ENCODE results near the gene TBC1D1. TPM values are rescaled to one million over a fixed set of nuclear protein-coding genes. Genes with fewer than 3 reads are reported as not detected.
A peak's percentile ranks its signal among the peaks of the same experiment; 100 is the strongest.

The TBC1D1 gene
- total RNA-seq, 1 donor from 2014 or later, result 107 TPM

DNA sequence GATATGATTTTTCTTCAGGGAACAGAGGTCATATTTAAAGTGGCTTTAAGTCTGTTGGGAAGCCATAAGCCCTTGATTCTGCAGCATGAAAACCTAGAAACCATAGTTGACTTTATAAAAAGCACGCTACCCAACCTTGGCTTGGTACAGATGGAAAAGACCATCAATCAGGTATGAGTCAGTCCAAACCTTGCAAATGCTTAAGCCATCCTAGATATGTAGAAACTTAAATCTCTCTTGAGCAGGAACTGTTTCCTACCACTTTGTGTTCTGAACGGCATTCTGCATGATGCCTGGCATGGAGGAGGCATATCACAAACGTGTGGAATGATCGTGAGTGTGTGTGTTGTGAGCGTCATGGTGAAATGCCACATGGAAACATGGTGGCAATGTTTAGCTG, 234.1 kb downstream of the TBC1D1 start:
- DNase-seq (ENCODE audit: low read depth in 2 of 2), result no peak

DNA sequence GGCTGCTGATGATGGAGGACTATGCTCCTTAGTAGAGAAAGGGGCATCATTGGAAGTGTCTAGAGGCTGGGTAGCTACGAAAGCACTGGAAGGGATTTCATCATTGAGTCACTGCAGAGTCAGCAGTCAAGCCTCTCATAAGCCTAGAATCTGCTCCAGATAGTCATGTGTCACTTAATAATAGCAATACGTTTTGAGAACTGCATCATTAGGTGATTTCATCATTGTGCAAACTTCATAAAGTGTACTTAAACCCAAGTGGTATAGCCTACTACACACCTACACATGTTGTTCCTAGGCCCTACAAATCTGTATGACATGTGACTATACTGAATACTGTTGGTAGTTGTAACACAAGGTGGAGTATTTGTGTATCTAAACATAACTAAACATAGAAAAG, 234.9 kb downstream of the TBC1D1 start:
- no peak for DNase-seq (ENCODE audit: low read depth in 2 of 2)

DNA sequence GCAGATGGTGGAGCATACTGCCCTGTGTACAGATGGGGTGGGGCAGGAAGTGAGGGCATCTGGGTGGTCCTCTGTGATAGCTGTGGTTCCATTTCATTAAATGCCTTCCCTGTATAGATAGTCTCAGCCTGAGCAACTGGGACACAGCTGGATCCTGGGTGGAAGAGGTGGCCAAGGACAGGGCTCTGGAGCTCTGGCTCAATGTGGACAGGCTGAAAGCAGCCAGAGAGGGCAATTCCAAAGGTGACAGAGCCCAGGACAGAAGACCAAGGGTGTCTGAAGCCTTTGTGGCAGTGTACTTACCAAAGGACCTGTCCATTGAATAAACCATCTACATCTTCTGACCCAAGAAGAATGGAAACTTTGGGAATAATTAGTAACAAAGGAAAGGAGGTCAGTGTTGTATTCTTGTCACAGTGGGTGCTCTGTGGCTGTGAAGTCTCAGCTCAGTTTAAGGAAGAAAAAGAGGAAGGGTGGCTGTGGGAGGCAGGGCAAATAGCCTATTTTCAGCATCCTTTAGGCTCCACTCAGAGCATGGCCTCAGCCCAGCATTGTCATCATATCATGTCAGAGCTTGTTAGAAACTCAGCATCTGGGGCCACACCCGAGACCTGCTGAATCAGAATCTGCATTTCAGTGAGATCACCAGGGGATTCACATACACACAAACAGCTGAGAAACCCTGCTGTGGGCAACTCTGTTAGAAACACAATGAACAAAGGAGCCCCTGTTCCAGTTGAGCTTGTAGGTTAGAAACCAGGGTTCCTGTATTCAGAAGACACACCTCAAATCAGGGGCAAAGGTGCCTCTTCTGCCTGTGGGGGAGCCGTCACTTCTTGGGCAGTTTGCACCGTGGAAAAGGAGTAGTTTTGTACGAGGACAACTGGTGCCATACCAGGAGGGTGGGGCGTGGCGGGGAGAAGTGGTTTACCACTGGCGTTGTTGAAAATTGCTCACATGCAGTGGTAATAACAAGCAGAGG, 237.9 kb downstream of the TBC1D1 start:
- peak in 1 of 2 donors; percentile 40 for DNase-seq (ENCODE audit: low read depth in 2 of 2)

DNA sequence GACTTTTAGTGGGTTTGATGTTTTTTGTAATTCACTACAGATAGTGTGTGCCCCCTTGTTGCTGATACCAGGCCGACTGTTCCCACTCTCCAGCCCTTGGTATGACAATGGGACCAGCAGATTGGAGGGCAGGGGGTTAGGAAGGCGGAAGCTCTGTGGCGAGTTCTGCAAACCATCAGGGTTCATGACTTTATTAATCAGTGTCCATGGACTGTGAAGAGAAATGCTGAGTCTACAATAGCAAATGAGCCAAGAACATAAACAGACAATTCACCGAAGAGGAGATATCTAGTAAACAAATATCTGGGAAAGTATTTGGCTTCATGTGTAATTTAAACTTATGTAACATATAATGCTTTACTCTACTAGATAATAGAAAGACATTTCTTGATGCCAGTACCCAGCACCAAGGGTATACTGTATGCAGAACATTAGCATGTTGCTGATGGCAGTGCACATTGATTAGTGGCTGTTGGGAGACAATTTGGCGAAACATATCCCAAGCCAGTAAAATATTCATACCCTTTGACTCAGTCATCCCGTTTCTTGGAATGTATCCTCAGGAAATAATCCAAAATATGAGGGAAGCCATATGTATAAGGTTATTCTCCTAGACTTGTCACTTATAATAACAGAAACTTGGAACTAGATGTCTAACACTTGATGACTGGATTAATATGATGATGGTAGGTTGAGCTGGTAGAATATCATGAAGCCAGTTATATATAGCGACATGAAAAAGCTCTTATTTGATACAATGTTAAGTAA, 238.8 kb downstream of the TBC1D1 start:
- no peak for DNase-seq (ENCODE audit: low read depth in 2 of 2)

DNA sequence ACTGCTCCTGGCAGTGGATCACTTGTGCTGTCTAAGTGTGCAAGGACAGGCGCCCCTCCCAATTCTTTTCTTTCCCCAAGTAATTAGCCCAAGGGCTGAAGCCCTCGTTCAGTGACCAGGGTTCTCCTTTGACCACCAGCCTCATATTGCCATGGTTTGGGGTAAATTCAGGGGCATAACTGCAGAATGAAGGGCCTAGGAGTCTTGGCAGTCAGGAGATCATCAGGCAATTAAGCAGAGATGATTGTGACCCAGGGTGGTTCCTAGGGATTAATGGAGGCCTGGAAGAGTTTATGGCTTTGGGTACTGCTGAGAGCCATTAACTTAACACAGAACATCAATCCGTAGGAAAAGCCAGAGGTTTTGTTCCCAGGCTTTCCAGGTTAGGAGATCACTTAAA, 240.0 kb downstream of the TBC1D1 start:
- no peak for DNase-seq (ENCODE audit: low read depth in 2 of 2)

DNA sequence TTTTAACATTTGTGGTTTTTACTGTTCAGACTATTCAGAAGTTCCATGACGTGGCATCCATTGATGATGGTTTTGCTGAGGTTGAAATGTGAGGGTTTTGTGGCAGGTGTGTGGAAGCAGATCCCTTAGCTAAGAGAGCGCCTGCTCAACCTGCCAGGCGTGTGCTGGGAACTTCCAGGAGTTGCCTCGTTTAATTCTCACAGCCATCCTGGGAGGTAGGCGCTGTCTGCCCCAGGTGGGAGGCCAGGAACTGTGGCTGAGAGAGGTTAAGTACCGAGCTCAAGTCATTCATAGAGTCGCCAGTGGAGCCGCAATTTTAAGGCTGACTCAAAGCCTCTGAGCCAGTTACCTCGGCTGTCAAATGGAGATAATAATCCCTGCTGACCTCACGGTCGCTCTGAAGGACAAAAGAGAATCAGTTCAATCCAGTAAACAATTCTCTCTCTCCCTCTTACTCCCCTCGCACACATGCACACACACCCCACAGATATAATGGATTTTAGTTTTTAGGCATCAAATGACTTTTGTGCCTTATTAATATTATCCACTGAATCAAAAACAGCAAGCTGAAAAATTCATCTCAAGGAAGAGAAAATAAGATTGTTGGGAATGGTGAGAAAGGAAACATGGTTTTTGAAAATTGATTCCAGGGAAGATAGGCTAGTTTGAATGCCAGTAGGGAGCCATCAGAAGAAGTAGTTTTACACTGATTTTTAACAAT, 240.6 kb downstream of the TBC1D1 start:
- DNase-seq (ENCODE audit: low read depth in 2 of 2), result peak in 1 of 2 donors; percentile 25

DNA sequence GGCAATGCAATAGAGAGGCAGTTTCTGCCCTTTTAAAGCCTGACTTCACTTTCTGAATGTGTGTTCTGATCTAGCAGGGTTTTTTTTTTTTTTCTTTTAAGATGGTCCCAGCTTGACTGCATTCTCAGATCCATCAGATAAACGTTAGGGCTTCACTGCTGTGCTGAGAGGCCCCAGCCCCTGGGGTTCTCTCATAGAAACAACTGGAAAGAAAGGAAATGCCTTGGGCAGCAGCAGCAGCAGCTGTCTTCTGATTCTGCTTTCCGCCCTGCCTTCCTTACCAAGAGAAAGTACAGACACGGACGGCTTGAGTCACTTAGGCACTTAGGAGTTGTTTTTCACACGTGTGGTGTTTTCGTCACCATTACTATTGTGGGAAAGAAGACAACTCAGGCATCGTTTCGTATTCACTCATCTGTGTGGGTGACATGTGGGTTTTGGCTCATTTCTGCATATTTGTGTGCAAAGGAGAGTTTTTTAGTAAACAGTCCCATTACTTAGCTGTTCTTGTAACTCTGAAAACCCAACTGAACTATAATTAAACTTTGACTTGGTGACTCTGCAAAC, 241.3 kb downstream of the TBC1D1 start:
- peak in 1 of 2 donors; percentile 99 for DNase-seq (ENCODE audit: low read depth in 2 of 2)

DNA sequence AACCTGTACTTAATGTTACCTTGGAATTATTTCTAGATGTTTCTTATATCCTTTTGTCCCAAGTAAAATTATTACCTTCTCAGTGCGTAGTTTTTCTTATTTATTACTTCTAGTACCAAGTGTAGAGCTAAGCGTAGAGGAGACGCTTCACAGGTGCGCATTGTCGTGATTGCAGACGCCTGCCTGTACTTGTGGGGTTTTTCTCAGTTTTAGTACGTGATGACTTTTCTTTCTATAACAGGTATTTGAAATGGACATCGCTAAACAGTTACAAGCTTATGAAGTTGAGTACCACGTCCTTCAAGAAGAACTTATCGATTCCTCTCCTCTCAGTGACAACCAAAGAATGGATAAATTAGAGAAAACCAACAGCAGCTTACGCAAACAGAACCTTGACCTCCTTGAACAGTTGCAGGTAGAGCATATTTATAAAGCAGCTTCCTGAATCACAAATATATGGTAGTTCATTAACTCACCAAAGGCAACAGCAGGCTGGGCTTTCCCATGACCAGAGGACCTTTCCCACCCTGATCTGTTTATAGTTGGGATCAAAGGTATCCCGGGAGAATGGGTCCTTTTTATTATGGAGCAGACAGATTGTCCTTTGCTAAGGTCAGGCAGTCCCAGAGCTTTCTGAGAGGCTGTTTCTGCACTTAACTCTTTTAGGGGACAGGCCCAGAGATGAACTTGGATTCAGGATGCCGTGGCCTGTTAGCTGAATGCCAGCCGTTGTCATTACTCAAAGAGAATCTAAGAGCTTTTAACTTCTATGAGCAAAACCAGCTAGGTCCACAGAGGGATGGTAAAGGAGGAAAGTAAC, 242.2 kb downstream of the TBC1D1 start:
- DNase-seq (ENCODE audit: low read depth in 2 of 2), result no peak

DNA sequence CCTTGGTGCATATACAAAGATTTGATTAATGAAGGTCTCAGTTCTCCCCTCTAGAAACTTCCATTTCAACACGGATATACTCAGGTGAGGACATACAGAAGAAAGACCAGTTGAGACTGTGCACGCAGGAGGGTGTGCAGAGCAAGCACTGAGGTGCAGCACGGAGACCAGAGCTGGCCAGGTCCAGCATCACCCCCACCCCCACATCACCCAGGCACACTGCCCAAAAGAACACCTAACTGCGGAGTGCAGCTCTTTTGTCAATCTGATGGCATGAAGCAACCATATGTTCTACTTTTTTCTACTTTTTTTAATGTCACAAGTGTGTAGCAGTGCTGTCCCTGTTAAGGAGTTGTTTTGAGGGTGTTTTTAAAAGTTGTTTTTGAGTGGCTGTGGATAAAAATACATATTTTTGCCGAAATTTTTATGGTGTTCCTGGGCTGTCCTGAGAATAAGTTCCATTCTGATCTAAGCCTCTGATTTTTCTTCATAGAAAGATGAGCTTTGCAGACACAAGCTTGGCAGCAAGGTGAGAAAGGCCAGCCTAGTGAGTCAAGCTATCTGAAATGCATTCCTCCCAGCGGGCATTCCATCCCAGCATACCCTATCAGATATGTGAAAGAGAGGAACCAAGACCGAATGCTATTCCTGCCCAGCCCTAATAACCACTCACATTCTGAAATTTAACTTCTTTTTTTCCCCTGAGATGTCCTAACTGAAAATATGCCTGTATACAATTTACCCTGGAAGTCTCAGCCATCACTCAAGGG, 243.0 kb downstream of the TBC1D1 start:
- DNase-seq (ENCODE audit: low read depth in 2 of 2), result no peak

DNA sequence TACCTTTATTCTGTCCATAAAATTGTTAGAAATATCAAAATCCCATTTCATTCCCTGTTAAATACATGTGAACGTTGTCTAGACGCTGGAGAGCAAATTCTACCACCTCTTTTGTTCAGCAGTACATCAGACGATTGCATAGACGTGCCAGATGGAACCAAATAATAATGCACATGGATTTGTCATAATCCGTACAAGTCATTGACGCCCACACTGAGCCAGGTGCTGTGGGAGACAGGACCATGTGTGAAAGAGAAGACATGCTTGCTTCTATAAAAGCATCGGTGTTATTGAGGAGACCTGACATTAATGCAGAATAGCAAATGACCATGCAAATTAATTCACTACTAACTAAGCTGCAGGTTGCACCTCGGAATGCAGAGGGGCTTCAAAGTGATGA, 244.3 kb downstream of the TBC1D1 start:
- no peak for DNase-seq (ENCODE audit: low read depth in 2 of 2)

DNA sequence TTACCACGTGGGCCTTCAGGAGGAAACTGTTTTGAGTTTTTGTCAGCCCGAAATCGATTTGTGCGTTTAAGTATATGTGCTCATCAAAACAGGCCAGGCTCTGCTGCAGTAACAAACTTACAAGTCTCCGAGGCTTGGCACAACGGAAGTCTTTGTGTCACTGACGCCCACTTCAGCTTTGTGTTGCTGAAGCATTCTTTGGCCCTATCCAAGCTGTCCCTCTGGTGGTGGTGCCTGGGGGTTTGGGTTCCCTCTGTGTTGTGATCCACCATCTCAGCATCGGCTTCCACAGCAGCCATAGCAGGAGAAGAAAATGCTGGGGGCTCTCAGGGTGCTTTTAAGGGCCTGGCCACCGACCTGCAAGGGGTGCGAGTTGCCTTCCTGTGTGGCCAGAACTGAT, 245.7 kb downstream of the TBC1D1 start:
- DNase-seq (ENCODE audit: low read depth in 2 of 2), result no peak

DNA sequence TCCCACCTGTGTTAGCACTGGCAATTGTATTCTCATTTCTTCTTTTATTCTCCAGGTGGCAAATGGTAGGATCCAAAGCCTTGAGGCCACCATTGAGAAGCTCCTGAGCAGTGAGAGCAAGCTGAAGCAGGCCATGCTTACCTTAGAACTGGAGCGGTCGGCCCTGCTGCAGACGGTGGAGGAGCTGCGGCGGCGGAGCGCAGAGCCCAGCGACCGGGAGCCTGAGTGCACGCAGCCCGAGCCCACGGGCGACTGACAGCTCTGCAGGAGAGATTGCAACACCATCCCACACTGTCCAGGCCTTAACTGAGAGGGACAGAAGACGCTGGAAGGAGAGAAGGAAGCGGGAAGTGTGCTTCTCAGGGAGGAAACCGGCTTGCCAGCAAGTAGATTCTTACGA, 246.2 kb downstream of the TBC1D1 start:
- DNase-seq (ENCODE audit: low read depth in 2 of 2), result no peak

DNA sequence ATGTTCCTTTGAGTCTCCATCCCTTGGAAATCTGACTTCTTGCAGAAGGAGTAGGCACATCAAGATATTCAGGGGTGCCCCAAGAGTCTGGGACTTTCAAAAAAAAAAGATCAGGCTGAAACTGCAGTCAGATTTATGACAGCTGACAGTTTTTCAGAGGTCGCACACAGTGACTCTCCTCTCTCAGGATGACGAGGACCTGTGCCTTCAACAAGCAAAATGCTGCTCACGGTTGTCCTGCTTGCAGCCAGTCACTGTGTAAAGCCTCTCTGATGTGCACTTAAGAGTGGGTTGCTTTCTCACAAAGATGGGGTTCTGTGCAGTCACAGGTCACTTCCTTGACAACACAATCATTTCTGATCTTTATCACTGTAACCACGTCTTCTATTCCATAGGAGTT, 247.5 kb downstream of the TBC1D1 start:
- no peak for DNase-seq (ENCODE audit: low read depth in 2 of 2)

DNA sequence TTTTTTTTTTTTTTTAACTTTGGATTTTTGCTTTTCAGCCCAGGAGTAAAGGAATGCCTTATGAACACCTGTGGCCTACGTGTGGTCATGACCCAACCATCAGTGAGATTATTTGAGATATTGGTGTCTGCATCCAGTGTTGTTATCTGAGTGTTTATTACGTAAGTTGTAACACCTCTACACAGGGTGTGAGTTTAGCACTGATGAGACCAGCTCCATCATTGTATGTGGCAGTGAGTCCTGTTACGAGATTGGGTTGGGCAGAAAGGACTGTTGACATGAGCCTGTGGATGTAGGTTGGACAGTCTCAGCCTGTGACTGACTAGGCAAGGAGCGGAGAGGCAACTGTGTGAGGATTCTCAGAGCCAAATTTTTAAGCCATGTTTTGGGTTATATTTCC, 248.3 kb downstream of the TBC1D1 start:
- no peak for DNase-seq (ENCODE audit: low read depth in 2 of 2)

DNA sequence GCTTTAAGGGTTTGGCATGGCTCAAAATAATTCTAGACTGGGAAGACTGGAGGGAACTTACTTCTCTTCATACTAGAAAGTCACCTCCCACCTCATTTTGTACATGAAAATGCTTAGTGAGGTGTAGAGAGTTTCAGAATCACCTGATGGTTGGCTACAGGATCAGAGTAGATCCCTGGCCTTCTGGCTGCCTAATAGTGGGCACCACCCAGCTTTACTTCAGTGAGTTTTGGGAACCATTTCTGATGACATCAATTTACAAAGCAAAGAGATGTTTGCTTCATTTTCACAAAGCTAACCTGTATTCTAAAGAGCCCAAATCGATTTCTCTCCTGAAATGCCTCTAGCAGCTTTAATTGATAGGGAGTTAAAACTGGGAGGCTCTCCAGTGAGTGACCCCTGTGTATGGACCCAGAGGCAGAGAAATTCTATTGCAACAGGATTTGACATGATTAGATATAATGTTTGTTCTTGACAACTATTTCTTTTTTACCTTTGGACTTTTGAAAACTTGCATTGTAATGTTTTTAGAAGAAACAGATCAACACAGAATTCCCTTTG, 249.8 kb downstream of the TBC1D1 start:
- DNase-seq (ENCODE audit: low read depth in 2 of 2), result no peak

DNA sequence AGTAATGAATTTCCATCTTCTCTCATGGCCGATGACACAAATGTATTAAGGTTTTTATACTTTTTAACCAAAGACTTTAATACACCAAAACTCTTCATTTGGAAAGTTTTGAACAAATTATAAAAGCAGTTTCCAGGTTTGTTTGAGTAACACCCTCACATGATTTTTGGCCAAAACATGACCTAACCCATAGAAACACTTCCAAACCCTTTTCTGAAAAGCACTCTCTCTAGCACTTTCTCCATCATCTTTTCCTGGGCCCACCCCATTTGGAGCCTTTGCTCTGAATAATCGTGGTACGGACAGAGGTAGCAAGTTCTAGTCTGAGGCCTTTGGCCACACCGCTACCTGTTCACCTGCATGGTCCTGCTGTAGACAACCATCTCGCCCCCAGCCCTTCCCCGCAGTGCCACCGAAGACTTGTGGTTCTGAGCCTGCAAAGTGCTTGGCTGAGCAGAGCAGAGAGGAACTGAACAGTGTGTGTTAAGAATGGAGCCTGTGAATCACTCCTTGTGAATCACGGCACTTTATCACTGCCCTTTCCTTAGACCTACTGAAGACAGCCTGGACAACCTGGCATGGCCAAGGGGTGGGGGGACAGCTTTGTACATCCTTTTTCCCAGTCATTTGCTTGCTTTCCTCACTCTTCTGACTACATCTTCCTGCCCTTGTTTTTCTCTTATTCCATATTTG, 251.1 kb downstream of the TBC1D1 start:
- DNase-seq (ENCODE audit: low read depth in 2 of 2), result peak in 1 of 2 donors; percentile 74

DNA sequence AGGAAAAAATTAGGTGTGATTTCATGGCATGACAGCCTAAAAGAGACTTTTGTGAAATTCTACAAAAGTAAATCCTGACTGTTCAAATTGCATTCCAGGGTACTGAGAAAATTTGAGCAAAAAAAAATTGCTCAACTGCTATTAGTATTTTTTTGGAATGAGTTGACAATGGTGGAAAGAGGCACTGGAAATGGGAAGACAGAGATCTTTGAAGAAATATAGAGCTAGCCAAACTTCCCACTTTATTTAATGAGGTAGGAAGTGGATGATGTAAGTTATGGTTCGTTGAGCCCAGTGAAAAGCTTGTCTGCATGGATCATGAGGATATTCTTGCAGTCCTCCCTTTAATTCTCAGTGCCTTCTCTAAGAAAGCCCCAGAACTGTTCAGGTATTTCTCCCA, 253.1 kb downstream of the TBC1D1 start:
- DNase-seq (ENCODE audit: low read depth in 2 of 2), result no peak

DNA sequence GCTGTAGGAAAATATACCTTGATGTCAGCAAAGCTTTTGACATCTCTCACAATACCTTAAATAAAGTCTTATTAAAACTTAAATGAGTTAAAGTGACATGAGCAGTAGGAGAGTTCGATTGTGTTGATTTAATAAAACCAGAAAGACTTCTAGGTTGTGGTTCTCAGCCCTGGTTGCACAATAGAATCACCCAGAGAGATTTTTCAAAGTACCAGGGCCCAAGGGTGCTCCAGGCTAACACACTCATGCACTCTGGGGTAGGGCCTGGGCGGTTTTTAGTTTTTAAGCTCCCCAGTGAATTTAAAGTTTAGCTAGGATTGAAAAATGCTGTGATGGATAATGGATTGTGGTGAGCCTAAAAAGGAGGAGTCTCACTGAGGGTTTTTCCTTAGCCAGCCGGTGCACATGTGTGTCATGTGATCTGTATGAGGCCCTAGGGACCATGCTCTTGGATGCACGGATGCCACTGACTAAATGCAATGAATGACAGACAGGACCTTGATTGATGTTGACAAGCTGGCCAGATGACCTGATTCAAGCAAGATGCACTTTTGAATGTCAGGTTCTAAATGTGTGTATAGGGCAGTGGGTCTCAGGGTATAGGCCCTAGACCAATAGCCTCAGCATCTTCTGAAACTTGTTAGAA, 254.3 kb downstream of the TBC1D1 start:
- DNase-seq (ENCODE audit: low read depth in 2 of 2), result no peak

Data from lung microvascular endothelial cell (primary cell).